Prostate gland (tissue), 2 donors: ENCODE results near the gene KIAA0753. TPM values are rescaled to one million over a fixed set of nuclear protein-coding genes. Genes with fewer than 3 reads are reported as not detected.

ENCODE experiments used
- DNase-seq: peaks from one replicate; pipeline ENCODE4 v3.0.0-alpha.2; 2019; ENCODE audit warnings: low spot score
- H3K27ac ChIP-seq, 2 donors: fragments of 200-600 bp; sonication (generic); 2 replicates each; pipeline ENCODE4 v1.5.1; 2017 to 2019
- H3K27me3 ChIP-seq: fragments of 200-600 bp; sonication (generic); replicated peaks from 2 replicates; pipeline ENCODE4 v1.5.1; 2019; ENCODE audit not compliant: insufficient read depth
- H3K36me3 ChIP-seq, 2 donors: fragments of 200-600 bp; sonication (generic); 1 replicate in 1 of 2; 2 replicates in 1 of 2; pipeline versions ENCODE4 v1.5.1 to v1.8.1; 2017 to 2019
- H3K4me1 ChIP-seq: fragments of 200-600 bp; sonication (generic); replicated peaks from 2 replicates; pipeline ENCODE4 v1.5.1; 2019
- H3K4me3 ChIP-seq, 2 donors: fragments of 200-600 bp; sonication (generic); 2 replicates each; pipeline ENCODE4 v1.5.1; 2017 to 2019
- H3K9me3 ChIP-seq: fragments of 200-600 bp; sonication (generic); 2 replicates; pipeline ENCODE4 v1.5.1; 2017
- POLR2A ChIP-seq: fragments of 450-650 bp; IDR thresholded peaks from one replicate; pipeline ENCODE4 v1.6.1; 2016; ENCODE audit warnings: antibody characterized with exemption, mild to moderate bottlenecking
- POLR2AphosphoS5 ChIP-seq: sonication (generic); formaldehyde crosslinking; IDR thresholded peaks from one replicate; pipeline ENCODE4 v1.6.1; 2017; ENCODE audit warnings: antibody characterized with exemption
- WGBS: methylation state at CpG from one replicate; pipeline ENCODE4 v1.1.5; 2018; 5-methylcytosine and 5-hydroxymethylcytosine counted together
- intact Hi-C: fragments of 100-400 bp; cut with DNase I; formaldehyde crosslinking; loops from one replicate; pipeline ENCODE4 v1.14.2; 2022
- total RNA-seq, 2 donors: library from RNA; depleted of rRNA; stranded (reverse); fragments of >200 nt; gene quantifications; one replicate each; pipeline ENCODE4 v1.1.0, GENCODE V29; 2016
- TF ChIP-seq, protein P1 (sequence below), 4 experiments: fragments of 200-600 bp in 2 of 4; fragments of 450-650 bp in 2 of 4; sonication (generic) in 2 of 4; IDR thresholded peaks; 1 replicate in 3 of 4; 2 replicates in 1 of 4; pipeline ENCODE4 v1.5.1; 2016 to 2019; ENCODE audit warnings: antibody characterized with exemption in 4 of 4, mild to moderate bottlenecking in 2 of 4, moderate library complexity in 2 of 4

KIAA0753 gene
- total RNA-seq, 2 donors from 2014 or later, result 17.2 to 28.3 TPM

DNA sequence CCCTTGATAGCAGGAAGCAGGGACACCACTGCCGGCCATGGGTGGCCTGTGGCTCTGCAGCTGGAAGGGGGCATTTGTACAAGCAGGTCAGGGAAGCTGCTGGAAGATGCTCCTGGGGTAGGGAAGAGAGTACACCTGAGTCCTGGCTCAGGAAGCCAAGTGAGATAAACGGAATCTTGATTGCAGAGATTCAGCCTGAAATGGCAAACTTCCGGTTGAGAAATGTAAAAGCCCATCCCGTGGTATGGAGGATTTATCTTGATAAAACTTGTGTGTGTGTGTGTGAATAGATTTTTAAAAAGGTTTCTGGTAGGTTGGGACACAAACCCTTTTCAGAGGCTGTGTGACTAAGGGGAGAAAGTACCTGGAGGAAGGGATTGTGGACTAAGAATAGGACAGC, 40.7 kb upstream of the KIAA0753 start:
- Histone ChIP-seq H3K27ac (no peak overlapping the region), H3K4me3 (no peak overlapping the region), H3K4me1 (no peaks in the 10 kb centered on the region), H3K27me3 (no peaks in the 10 kb centered on the region), H3K36me3 (no peaks in the 10 kb centered on the region), H3K9me3 (no peaks in the 10 kb centered on the region)
- DNase-seq, result no peak
- 52% methylated on average over 4 of the region's 4 CpGs for WGBS
- no peak for TF ChIP-seq POLR2AphosphoS5
- intact Hi-C loops, result no loop called here

- Histone ChIP-seq H3K4me1 (no peaks in the 10 kb centered on the region), H3K36me3 (no peaks in the 10 kb centered on the region), H3K4me3 (no peak overlapping the region), H3K9me3 (no peaks in the 10 kb centered on the region), H3K27ac (no peak overlapping the region), H3K27me3 (no peaks in the 10 kb centered on the region)
- TF ChIP-seq, protein P1, sequence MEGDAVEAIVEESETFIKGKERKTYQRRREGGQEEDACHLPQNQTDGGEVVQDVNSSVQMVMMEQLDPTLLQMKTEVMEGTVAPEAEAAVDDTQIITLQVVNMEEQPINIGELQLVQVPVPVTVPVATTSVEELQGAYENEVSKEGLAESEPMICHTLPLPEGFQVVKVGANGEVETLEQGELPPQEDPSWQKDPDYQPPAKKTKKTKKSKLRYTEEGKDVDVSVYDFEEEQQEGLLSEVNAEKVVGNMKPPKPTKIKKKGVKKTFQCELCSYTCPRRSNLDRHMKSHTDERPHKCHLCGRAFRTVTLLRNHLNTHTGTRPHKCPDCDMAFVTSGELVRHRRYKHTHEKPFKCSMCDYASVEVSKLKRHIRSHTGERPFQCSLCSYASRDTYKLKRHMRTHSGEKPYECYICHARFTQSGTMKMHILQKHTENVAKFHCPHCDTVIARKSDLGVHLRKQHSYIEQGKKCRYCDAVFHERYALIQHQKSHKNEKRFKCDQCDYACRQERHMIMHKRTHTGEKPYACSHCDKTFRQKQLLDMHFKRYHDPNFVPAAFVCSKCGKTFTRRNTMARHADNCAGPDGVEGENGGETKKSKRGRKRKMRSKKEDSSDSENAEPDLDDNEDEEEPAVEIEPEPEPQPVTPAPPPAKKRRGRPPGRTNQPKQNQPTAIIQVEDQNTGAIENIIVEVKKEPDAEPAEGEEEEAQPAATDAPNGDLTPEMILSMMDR (IDR thresholded peaks at IDR 0.05), result no peak
- TF ChIP-seq POLR2A, result no peak
- TF ChIP-seq POLR2AphosphoS5, result no peak
- DNase-seq, result no peak
- WGBS, result 76% methylated on average over 6 of the region's 6 CpGs
- intact Hi-C loops, result no loop called here
Observed at GRCh38 chr17:6679241-6679640, 38.7 kb upstream of the KIAA0753 start.

GRCh38 chr17:6677946-6678345, 37.4 kb upstream of the KIAA0753 start:
- Histone ChIP-seq H3K4me1 (no peaks in the 10 kb centered on the region), H3K27ac (no peak overlapping the region), H3K27me3 (no peaks in the 10 kb centered on the region), H3K9me3 (no peaks in the 10 kb centered on the region), H3K36me3 (no peaks in the 10 kb centered on the region), H3K4me3 (no peak overlapping the region)
- WGBS, result 76% methylated on average over 7 of the region's 7 CpGs
- no peak for DNase-seq
- intact Hi-C loops, result no loop called here
- TF ChIP-seq POLR2A, result no peak
- TF ChIP-seq POLR2AphosphoS5, result no peak
- TF ChIP-seq, protein P1 (IDR thresholded peaks at IDR 0.05), result no peak

- Histone ChIP-seq H3K4me3 (no peak overlapping the region), H3K4me1 (no peaks in the 10 kb centered on the region), H3K36me3 (no peaks in the 10 kb centered on the region), H3K9me3 (no peaks in the 10 kb centered on the region), H3K27ac (no peak overlapping the region), H3K27me3 (no peaks in the 10 kb centered on the region)
- TF ChIP-seq POLR2A, result no peak
- TF ChIP-seq, protein P1 (IDR thresholded peaks at IDR 0.05), result no peak
- TF ChIP-seq POLR2AphosphoS5, result no peak
- intact Hi-C loops, result no loop called here
- 38% methylated on average over 12 of the region's 16 CpGs for WGBS
- no peak for DNase-seq
Observed at GRCh38 chr17:6677158-6677831, 36.8 kb upstream of the KIAA0753 start.

GRCh38 chr17:6676802-6677157, 36.3 kb upstream of the KIAA0753 start:
- Histone ChIP-seq H3K27me3 (no peaks in the 10 kb centered on the region), H3K9me3 (no peaks in the 10 kb centered on the region), H3K4me3 (no peak overlapping the region), H3K27ac (no peak overlapping the region), H3K4me1 (no peaks in the 10 kb centered on the region), H3K36me3 (no peaks in the 10 kb centered on the region)
- no peak for DNase-seq
- intact Hi-C loops, result no loop called here
- 72% methylated on average over 6 of the region's 6 CpGs for WGBS
- TF ChIP-seq POLR2AphosphoS5, result no peak
- no peak for TF ChIP-seq POLR2A

- WGBS, result 82% methylated on average over 11 of the region's 11 CpGs
- H3K27me3 ChIP-seq, result no peaks in the 10 kb centered on the region
- TF ChIP-seq, protein P1 (IDR thresholded peaks at IDR 0.05), result no peak
- TF ChIP-seq POLR2A (no peak), POLR2AphosphoS5 (no peak)
- H3K27ac ChIP-seq, result no peak overlapping the region
- no peaks in the 10 kb centered on the region for H3K4me1 ChIP-seq
- no peak overlapping the region for H3K4me3 ChIP-seq
- H3K9me3 ChIP-seq, result no peaks in the 10 kb centered on the region
- H3K36me3 ChIP-seq, result no peaks in the 10 kb centered on the region
- DNase-seq, result no peak
- intact Hi-C loops, result no loop called here
Observed at GRCh38 chr17:6675201-6675825, 34.8 kb upstream of the KIAA0753 start.
